ENCODE data around the gene ALOXE3.

The ALOXE3 gene

DNA sequence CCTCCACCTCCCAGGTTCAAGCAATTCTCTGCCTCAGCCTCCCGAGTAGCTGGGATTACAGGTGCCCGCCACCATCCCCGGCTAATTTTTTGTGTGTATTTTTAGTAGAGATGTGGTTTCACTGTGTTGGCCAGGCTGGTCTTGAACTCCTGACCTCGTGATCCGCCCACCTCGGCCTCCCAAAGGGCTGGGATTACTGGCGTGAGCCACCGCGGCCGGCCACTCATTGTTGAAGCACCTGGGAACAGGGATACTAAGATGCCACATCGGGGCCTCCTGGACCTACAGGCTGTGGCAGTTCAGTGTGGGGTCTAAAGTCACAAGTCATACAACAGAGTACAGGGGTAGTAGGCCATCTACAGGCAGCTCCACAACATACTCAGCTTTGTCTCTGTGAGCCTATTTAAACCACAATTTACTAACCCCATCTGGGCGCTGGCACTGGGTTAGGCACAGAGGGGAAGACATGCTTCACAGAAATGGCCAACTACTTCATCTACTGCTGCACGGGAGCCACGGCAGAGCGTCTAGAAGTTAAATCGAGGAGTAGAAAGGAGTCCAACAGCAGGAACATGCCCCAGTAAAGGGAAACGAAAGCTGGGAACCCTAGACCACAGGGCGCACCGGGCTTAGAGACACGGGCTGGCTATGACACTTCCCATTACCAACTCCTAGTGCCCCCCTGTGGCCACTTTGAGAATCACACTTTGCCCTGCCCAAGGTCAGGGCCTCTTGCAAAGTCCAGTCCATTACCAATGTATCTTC lies 40.1 kb upstream of the ALOXE3 start:
- H3K9me3 Mint-ChIP-seq = no peaks in the 10 kb centered on the region
- peaks cover 24% of the 10 kb centered on the region for H3K36me3 Mint-ChIP-seq
- peak overlapping the region; percentile 34 for H3K4me3 Mint-ChIP-seq
- peak overlapping the region; percentile 76 for H3K27ac Mint-ChIP-seq
- no peaks in the 10 kb centered on the region for H3K27me3 Mint-ChIP-seq
- peak; percentile 16 for ATAC-seq
- peaks cover 47% of the 10 kb centered on the region for H3K4me1 Mint-ChIP-seq

- no peak overlapping the region for H3K4me3 Mint-ChIP-seq
- H3K9me3 Mint-ChIP-seq = no peaks in the 10 kb centered on the region
- peaks cover 21% of the 10 kb centered on the region for H3K36me3 Mint-ChIP-seq
- no peak overlapping the region for H3K27ac Mint-ChIP-seq
- H3K27me3 Mint-ChIP-seq = no peaks in the 10 kb centered on the region
- peaks cover 32% of the 10 kb centered on the region for H3K4me1 Mint-ChIP-seq
- peak; percentile 95 for ATAC-seq
Measured at GRCh38 chr17:8156246-8156992, 38.1 kb upstream of the ALOXE3 start.

DNA sequence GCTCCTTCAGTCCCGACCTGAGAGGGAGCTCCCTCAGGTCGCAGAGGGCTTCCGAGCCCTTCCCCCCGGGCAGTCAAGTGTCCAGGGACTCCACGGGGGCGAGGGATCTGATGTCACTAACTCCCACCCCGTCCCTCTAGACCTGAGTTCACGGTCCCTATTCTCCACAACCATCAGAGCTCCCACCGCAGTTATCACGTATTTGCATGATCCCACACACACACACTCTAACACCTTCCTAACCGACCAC lies 37.6 kb upstream of the ALOXE3 start:
- no peaks in the 10 kb centered on the region for H3K9me3 Mint-ChIP-seq
- H3K4me1 Mint-ChIP-seq = peaks cover 27% of the 10 kb centered on the region

DNA sequence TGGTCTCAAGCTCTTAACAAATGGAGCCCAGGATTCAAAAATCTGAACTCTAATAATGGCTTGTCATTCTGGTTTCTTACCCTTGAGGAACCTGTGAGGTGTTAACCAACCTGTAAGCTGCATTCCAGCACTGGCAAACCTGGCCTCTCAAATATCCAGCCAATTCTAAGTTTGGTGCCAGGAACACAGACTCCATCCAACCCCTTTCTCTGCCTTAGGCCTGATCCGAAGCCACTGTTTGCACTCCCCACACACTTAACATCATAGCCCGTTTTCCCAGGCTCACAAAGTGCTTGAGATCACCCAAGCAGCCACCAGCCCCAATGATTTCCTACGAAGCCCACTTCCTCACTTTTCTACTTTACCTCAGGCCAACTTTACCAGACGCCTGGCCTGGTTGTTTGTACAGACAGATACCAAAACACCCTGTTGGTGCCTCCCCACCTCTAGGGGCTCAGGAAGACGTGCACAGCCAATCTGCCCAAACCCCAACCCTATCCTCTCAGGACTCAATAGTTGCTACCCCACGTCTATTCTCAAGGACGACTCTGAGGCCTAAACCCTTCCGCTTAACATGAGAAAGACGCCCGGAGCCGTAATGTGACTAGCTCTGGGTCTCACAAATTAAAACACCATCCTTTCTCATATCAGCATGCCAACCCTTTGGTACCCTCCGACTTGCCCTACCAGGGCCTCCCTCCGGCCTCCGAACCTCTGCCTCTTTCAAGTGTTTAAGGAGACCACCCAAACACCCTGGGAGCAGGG lies 37.1 kb upstream of the ALOXE3 start:
- peaks cover 27% of the 10 kb centered on the region for H3K4me1 Mint-ChIP-seq
- H3K36me3 Mint-ChIP-seq = peaks cover 11% of the 10 kb centered on the region
- no peak overlapping the region for H3K27ac Mint-ChIP-seq
- ATAC-seq = no peak
- no peak overlapping the region for H3K4me3 Mint-ChIP-seq
- H3K9me3 Mint-ChIP-seq = no peaks in the 10 kb centered on the region
- H3K27me3 Mint-ChIP-seq = no peaks in the 10 kb centered on the region

More for the DNA sequence above, 37.6 kb upstream of the ALOXE3 start:
- Mint-ChIP-seq H3K36me3 (peaks cover 16% of the 10 kb centered on the region), H3K4me3 (no peak overlapping the region), H3K27ac (no peak overlapping the region), H3K27me3 (no peaks in the 10 kb centered on the region)
- ATAC-seq = peak; percentile 1

DNA sequence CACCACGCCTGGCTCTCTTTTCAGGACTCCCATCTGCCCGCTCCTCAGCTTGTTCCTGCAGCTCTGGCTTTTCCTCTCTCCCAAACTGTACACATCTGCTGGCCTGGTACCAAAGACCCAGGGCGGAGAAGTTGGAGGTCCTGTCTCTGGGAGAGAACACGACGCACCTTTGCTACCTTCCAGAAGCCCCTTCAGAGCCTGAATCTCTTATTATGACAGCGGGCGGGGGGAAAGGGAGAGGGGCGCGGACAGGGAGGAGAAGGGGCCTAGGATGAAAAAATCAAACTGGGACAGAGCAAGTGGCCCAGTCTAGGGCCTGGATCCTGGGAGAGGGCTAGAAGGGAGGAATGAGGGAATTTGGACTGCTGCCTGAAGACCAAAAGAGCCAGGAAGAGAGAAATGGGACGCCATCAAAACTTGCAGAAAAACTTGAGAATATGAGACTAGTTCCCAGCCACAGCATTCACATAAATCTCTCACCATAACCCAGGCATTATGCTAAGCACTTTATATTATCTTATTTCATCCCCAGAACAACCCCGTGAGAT lies 36.4 kb upstream of the ALOXE3 start:
- Mint-ChIP-seq H3K27ac (no peak overlapping the region), H3K36me3 (peaks cover 7% of the 10 kb centered on the region), H3K9me3 (no peaks in the 10 kb centered on the region), H3K4me1 (peaks cover 27% of the 10 kb centered on the region), H3K27me3 (no peaks in the 10 kb centered on the region), H3K4me3 (peak overlapping the region; percentile 33)
- no peak for ATAC-seq

DNA sequence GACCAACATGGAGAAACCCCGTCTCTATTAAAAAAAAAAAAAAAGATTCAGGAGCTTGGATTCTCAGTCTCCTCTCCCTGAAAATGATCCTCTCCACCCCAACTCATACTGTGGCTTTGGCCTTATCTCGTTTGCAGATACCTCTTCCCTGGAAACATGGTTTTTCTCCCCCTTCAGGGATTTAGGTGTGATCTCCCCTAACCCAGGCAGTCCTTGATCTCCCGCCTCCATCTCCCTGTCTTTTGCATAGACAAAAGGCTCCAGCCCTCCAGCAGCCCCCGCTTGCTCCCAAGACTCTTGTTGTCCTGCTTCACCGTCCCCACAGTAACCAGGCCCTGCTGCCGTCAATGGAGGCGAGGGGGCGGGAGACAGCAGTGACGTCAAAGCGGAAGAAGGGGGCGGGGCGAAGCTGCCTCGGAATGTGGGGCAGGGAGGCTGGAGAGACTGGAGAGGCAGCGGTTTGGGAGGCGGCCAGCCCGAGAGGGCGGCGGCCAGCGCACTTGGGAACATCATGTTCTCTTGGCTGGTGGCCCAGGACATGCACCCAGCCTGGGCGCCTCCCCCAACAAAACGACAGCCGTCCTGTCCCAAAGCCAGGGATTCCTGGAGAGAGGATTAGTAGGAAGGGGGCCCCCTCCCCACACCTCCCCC lies 35.8 kb upstream of the ALOXE3 start:
- no peak for ATAC-seq
- Mint-ChIP-seq H3K27ac (no peak overlapping the region), H3K4me1 (peaks cover 25% of the 10 kb centered on the region), H3K4me3 (peak overlapping the region; percentile 33), H3K36me3 (peaks cover 10% of the 10 kb centered on the region), H3K27me3 (no peaks in the 10 kb centered on the region), H3K9me3 (no peaks in the 10 kb centered on the region)

GRCh38 chr17:8153525-8153956 lies 35.2 kb upstream of the ALOXE3 start:
- Mint-ChIP-seq H3K9me3 (no peaks in the 10 kb centered on the region), H3K4me1 (peaks cover 20% of the 10 kb centered on the region), H3K27me3 (no peaks in the 10 kb centered on the region), H3K36me3 (peaks cover 15% of the 10 kb centered on the region), H3K4me3 (peak overlapping the region; percentile 53), H3K27ac (no peak overlapping the region)
- ATAC-seq = no peak

DNA sequence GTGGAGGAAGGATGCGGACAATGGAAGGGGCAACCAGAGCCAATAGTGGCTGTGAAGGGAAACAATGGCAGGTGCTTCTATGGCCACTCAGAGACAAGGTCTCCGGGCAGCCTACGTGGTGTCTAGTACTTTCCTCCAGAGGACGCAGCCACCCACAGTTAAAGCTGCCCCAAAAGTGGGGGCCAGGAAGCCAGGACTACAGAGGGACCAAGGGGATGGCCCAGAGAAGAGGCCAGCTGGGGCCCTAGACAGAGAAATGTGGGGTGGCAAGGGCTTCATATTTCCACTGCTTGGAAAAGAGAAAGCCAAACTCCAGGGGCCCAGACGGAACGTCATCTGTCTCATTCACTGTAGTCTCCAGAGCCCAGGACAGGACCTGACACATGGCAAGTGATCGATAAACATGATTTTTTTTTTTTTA lies 34.7 kb upstream of the ALOXE3 start:
- H3K9me3 Mint-ChIP-seq = no peaks in the 10 kb centered on the region
- H3K27me3 Mint-ChIP-seq = no peaks in the 10 kb centered on the region
- H3K36me3 Mint-ChIP-seq = peaks cover 20% of the 10 kb centered on the region
- H3K27ac Mint-ChIP-seq = no peak overlapping the region
- ATAC-seq = no peak
- peaks cover 16% of the 10 kb centered on the region for H3K4me1 Mint-ChIP-seq
- no peak overlapping the region for H3K4me3 Mint-ChIP-seq

DNA sequence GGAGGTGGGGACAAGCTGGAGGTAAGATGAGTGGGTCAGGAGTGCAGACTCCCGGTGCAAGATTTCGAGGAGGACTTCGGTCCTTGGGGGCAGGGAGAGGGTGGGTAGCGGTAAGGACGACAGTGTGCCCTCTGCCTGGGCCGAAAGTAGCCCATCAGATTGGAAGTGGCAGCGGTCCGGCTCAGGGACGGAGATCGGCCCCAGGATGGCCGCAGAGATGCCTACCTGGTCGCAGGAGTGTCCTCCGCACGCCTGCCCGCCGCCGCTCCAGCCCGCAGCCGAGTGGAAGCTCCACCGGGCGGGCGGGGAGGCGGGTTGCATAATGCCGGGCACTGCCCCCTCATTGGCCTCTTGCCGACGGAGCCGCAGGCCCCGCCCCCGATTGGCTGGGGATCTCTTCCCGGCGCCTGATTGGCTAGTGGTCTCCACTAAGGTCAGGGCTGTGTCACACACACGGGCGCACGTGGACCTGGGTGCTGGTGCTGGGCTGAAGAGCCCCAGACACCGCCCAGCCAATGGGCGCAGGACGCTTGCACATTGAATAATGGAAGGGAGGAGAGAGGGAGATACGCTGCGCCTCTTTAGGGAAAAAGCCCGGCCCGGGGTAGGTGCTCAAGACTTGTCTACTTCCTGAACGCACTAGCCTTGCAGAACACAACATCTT lies 33.9 kb upstream of the ALOXE3 start, which contains the start of gene PER1:
TSS of gene PER1 (minus strand) at position 293 of the 664 bp plus-strand sequence. CDS start 1,698 bp downstream, outside the sequence.
- no peaks in the 10 kb centered on the region for H3K9me3 Mint-ChIP-seq
- peak within 1 kb of the TSS; percentile 83 for H3K4me3 Mint-ChIP-seq
- H3K4me1 Mint-ChIP-seq = peaks cover 16% of the 10 kb centered on the region
- peak; percentile 39 for ATAC-seq
- no peaks in the 10 kb centered on the region for H3K27me3 Mint-ChIP-seq
- peak within 1 kb of the TSS; percentile 74 for H3K27ac Mint-ChIP-seq
- peaks cover 28% of the 10 kb centered on the region for H3K36me3 Mint-ChIP-seq

DNA sequence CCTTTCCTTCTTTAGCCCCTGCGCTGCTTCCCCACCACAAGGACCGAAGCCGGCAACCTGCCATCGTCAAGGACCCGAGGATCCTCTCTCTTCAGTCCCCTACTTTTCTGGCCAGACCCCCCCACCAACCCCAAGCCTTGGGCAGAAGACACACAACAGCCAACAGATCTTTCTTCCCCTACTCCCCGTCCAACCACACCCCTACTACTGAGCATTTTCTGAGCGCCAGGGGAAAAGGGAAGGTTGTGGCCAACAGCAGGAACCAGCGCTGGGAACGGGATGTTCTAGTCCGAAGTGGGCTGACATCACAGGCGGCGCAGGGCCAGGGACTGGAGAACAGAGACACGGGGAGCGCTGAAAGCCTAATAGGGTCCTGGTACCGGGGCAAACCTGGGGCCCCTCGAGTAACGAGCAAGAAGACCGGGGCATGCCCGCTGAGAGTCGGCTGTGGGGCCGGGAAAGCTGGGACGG lies 33.4 kb upstream of the ALOXE3 start:
- Mint-ChIP-seq H3K4me3 (peak overlapping the region; percentile 83), H3K36me3 (peaks cover 34% of the 10 kb centered on the region), H3K9me3 (no peaks in the 10 kb centered on the region), H3K27me3 (no peaks in the 10 kb centered on the region), H3K4me1 (peaks cover 16% of the 10 kb centered on the region), H3K27ac (peak overlapping the region; percentile 74)
- ATAC-seq = no peak

DNA sequence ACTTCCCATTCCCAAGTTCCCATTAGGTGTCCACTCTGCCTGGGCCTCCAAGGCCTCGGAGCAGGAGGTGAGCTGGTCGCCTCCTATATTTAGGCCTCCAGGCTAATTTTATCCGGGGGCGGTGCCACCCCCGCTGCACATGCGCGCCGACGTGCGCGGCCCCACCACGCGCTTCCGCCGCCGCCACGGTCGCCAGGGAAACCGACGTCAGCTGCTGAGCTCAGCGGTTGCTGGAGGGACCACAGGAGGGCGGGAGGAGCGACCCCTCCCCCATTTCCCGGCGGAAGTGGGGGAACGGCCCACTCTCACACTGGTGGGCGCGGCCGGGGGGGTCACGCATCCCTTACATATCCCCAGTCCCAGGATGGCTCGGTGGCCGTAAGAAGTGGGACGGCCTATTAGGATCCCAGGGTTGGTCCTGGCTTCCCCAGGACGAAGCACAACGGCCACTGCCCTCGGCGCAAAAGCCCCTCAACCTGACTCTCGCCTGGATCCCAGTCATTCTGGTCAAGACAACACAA lies 32.9 kb upstream of the ALOXE3 start:
- Mint-ChIP-seq H3K4me3 (peak overlapping the region; percentile 83), H3K9me3 (no peaks in the 10 kb centered on the region), H3K4me1 (peaks cover 20% of the 10 kb centered on the region), H3K36me3 (peaks cover 39% of the 10 kb centered on the region), H3K27me3 (no peaks in the 10 kb centered on the region), H3K27ac (peak overlapping the region; percentile 74)
- ATAC-seq = peak; percentile 74

GRCh38 chr17:8150194-8151119 lies 32.1 kb upstream of the ALOXE3 start:
- Mint-ChIP-seq H3K4me3 (peak overlapping the region; percentile 83), H3K36me3 (peaks cover 46% of the 10 kb centered on the region), H3K27me3 (no peaks in the 10 kb centered on the region), H3K27ac (peak overlapping the region; percentile 74), H3K4me1 (peaks cover 24% of the 10 kb centered on the region), H3K9me3 (no peaks in the 10 kb centered on the region)
- no peak for ATAC-seq

DNA sequence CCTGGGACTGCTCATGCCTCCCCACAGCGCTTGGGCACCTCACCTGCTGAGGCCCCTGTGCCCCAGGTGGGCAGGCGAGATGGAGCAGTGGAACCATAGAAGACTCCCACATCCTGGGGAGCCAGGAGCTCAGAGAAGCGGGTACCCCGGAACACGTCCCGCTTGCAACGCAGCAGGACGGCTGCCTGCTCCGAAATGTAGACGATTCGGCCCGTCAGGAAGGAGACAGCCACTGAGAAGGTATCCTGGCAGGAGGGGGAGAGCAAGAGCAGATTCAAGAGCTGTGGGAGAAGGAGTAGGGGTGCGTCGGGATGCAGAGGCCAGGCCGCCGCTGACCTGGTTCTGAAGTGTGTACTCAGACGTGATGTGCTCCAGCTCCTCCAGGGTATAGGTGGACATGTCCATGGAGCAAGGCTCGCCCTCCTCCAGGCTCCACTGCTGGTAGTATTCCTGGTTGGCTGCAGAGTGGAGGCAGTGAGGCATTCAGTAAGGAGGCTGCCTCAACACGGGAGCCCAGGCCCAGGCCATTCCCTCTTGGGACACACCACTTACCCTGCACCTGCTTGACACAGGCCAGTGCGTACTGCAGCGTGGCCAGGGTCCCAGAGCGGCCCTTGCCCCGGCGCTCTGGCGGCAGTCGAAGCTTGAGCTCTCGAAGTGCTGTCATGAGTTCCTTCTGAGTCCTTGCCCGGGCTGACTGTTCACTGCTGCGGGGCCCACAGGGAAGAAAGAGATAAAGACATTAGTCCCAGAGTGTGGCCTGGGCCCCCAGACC lies 31.3 kb upstream of the ALOXE3 start:
- H3K9me3 Mint-ChIP-seq = no peaks in the 10 kb centered on the region
- no peak overlapping the region for H3K4me3 Mint-ChIP-seq
- H3K4me1 Mint-ChIP-seq = peaks cover 24% of the 10 kb centered on the region
- no peak overlapping the region for H3K27ac Mint-ChIP-seq
- no peaks in the 10 kb centered on the region for H3K27me3 Mint-ChIP-seq
- ATAC-seq = no peak
- H3K36me3 Mint-ChIP-seq = peaks cover 53% of the 10 kb centered on the region
